GM12892 (cell line): Measurements from ENCODE around the gene GRM1.

Experiments
- POLR2A ChIP-seq: IDR thresholded peaks from 2 replicates; pipeline ENCODE4 v1.6.1; 2011; ENCODE audit warnings: low read depth, low read length, control low read depth
- POLR2AphosphoS5 ChIP-seq: IDR thresholded peaks from 2 replicates; pipeline ENCODE4 v1.6.1; 2011; ENCODE audit warnings: low read depth, low read length, control low read depth

DNA sequence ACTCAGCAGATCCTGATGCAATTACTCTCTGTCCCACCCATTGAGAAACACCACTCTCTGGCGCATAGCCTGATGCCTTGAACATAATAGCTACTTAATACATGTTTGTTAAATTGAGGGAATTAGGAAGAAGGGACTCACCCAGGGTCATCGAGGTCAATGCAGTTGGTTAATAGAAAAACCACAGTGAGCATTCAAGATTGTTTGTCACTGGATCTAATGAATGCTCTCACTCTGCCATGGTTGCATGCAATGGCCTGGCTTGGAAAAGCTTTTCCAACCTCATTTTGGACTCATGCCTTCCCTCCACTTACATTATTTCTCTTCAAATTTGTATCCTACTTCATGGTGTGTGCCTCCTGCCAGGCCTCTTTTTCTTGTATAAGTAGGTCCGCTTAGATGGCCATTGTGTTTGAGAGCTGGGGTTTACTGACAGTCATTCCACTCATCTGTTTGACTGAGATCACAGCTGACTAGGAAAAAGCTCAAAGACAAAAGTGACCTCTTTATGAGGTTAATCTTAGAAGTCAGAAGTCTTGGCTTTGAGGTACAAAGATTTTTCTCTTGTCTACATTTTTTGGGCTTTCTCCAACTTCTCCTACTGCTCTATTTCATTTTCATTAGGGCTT lies 360.0 kb downstream of the GRM1 start:
- TF ChIP-seq POLR2A (no peak), POLR2AphosphoS5 (no peak)
